Neural cell (in vitro differentiated cells): ENCODE results near the gene MAGIX. TPM values are rescaled to one million over a fixed set of nuclear protein-coding genes. Genes with fewer than 3 reads are reported as not detected.

Experiments
- H2AFZ ChIP-seq: fragments of 200-600, 300-800 bp; sonication (generic), shearing (Covaris generic); 2 replicates; pipeline ENCODE4 v1.6.0; 2014; ENCODE audit warnings: low read depth, mild to moderate bottlenecking, antibody characterized with exemption, low read length, moderate library complexity
- H3F3A ChIP-seq: fragments of 200-600 bp; shearing (Covaris generic); 2 replicates; pipeline ENCODE4 v1.6.1; 2016; ENCODE audit warnings: mild to moderate bottlenecking, moderate library complexity, mixed read lengths, antibody characterized with exemption, low read length; ENCODE audit not compliant: insufficient read depth, poor library complexity, severe bottlenecking
- H3K27ac ChIP-seq: fragments of 200-600, 300-800 bp; sonication (generic), shearing (Covaris generic); 2 replicates; pipeline ENCODE4 v1.5.1; 2014; ENCODE audit warnings: mild to moderate bottlenecking, low read length, moderate library complexity
- H3K27me3 ChIP-seq: fragments of 300-800, 200-600 bp; sonication (generic), shearing (Covaris generic); 2 replicates; pipeline ENCODE4 v1.6.0; 2014; ENCODE audit warnings: mild to moderate bottlenecking, low read depth, low read length, moderate library complexity; ENCODE audit not compliant: insufficient read depth
- H3K36me3 ChIP-seq: fragments of 300-800, 200-600 bp; sonication (generic), shearing (Covaris generic); 2 replicates; pipeline ENCODE4 v1.5.1; 2014; ENCODE audit warnings: mild to moderate bottlenecking, antibody characterized with exemption, low read length, moderate library complexity; ENCODE audit not compliant: insufficient read depth
- H3K4me2 ChIP-seq: fragments of 300-800, 200-600 bp; sonication (generic), shearing (Covaris generic); 2 replicates; pipeline ENCODE4 v1.6.0; 2014; ENCODE audit warnings: mild to moderate bottlenecking, low read length
- H3K4me3 ChIP-seq: fragments of 300-800, 200-600 bp; sonication (generic), shearing (Covaris generic); 2 replicates; pipeline ENCODE4 v1.5.1; 2014; ENCODE audit warnings: mild to moderate bottlenecking, low read length, moderate library complexity
- H3K79me2 ChIP-seq: fragments of 200-600 bp; shearing (Covaris generic); replicated peaks from 2 replicates; pipeline ENCODE4 v1.6.0; 2014; ENCODE audit warnings: mild to moderate bottlenecking, low read length, moderate library complexity; ENCODE audit not compliant: insufficient read depth
- H3K9ac ChIP-seq: fragments of 300-800, 200-600 bp; sonication (generic), shearing (Covaris generic); 2 replicates; pipeline ENCODE4 v1.6.1; 2016; ENCODE audit warnings: mild to moderate bottlenecking, low read length, mixed read lengths
- H3K9me2 ChIP-seq: fragments of 200-600 bp; shearing (Covaris generic); 2 replicates; pipeline ENCODE4 v1.6.1; 2016; ENCODE audit warnings: mild to moderate bottlenecking, low read length, mixed read lengths; ENCODE audit not compliant: insufficient read depth
- H3K9me3 ChIP-seq: fragments of 200-600, 300-800 bp; sonication (generic), shearing (Covaris generic); 2 replicates; pipeline ENCODE4 v1.6.1; 2016; ENCODE audit warnings: mild to moderate bottlenecking, mixed run types, low read length, moderate library complexity, mixed read lengths
- H4K20me1 ChIP-seq: fragments of 200-600 bp; shearing (Covaris generic); 2 replicates; pipeline ENCODE4 v1.6.1; 2016; ENCODE audit warnings: mild to moderate bottlenecking, mixed run types; ENCODE audit not compliant: insufficient read depth
- CTCF ChIP-seq: fragments of 450-650 bp; IDR thresholded peaks from 2 replicates; pipeline ENCODE4 v1.5.1; 2014; ENCODE audit warnings: antibody characterized with exemption, mild to moderate bottlenecking, moderate library complexity; ENCODE audit not compliant: poor library complexity, severe bottlenecking
- EP300 ChIP-seq: fragments of 450-650 bp; conservative IDR thresholded peaks from 2 replicates; pipeline ENCODE4 v1.6.1; 2014; ENCODE audit warnings: antibody characterized with exemption, mild to moderate bottlenecking, moderate library complexity; ENCODE audit not compliant: poor library complexity, severe bottlenecking
- EZH2 ChIP-seq: fragments of 200-600, 300-800 bp; shearing (Covaris generic), sonication (generic); IDR thresholded peaks from 2 replicates; pipeline ENCODE4 v1.6.1; 2014; ENCODE audit warnings: antibody characterized with exemption, low read length, borderline replicate concordance, mild to moderate bottlenecking; ENCODE audit not compliant: insufficient read depth, poor library complexity, severe bottlenecking
- MXI1 ChIP-seq: fragments of 450-650 bp; conservative IDR thresholded peaks from 2 replicates; pipeline ENCODE4 v1.6.1; 2014; ENCODE audit warnings: antibody characterized with exemption, mild to moderate bottlenecking; ENCODE audit not compliant: poor library complexity, severe bottlenecking
- POLR2AphosphoS5 ChIP-seq: IDR thresholded peaks from 2 replicates; pipeline ENCODE4 v1.6.1; 2012
- RAD21 ChIP-seq: fragments of 450-650 bp; conservative IDR thresholded peaks from 2 replicates; pipeline ENCODE4 v1.6.1; 2014; ENCODE audit warnings: antibody characterized with exemption, mild to moderate bottlenecking, moderate library complexity
- REST ChIP-seq: IDR thresholded peaks from 2 replicates; pipeline ENCODE4 v1.6.1; 2012; ENCODE audit warnings: borderline replicate concordance
- SMC3 ChIP-seq: fragments of 450-650 bp; conservative IDR thresholded peaks from 2 replicates; pipeline ENCODE4 v1.6.1; 2014; ENCODE audit warnings: antibody characterized with exemption, mild to moderate bottlenecking, moderate library complexity; ENCODE audit not compliant: poor library complexity
- TAF1 ChIP-seq: IDR thresholded peaks from 2 replicates; pipeline ENCODE4 v1.6.1; 2012; ENCODE audit warnings: low read depth
- polyA plus RNA-seq: library from polyadenylated mRNA; depleted of rRNA; stranded (reverse); fragments of >200 nt; gene quantifications from 2 replicates; pipeline ENCODE4 v1.2.3, GENCODE V29; 2014

The MAGIX gene
- polyA plus RNA-seq, 1 donor from 2014 or later, result 4.2 TPM

- Histone ChIP-seq H3K4me2 (no peak overlapping the region), H3K27me3 (no peaks in the 10 kb centered on the region), H3K9me3 (no peaks in the 10 kb centered on the region), H3K4me3 (no peak overlapping the region), H2AFZ (no peak overlapping the region), H3K27ac (no peak overlapping the region), H4K20me1 (no peaks in the 10 kb centered on the region), H3K9ac (no peak overlapping the region), H3F3A (no peaks in the 10 kb centered on the region), H3K36me3 (no peaks in the 10 kb centered on the region), H3K9me2 (no peaks in the 10 kb centered on the region), H3K79me2 (peaks cover 9% of the 10 kb centered on the region)
- no peak for TF ChIP-seq MXI1
- TF ChIP-seq RAD21, result no peak
- TF ChIP-seq EP300, result no peak
- TF ChIP-seq CTCF, result no peak
- TF ChIP-seq POLR2AphosphoS5, result no peak
- TF ChIP-seq REST, result no peak
- no peak for TF ChIP-seq EZH2
- TF ChIP-seq TAF1, result no peak
- TF ChIP-seq SMC3, result no peak
Measured at GRCh38 chrX:49203536-49203935, 41.0 kb downstream of the MAGIX start.

- Histone ChIP-seq H3K4me2 (no peak overlapping the region), H3F3A (no peaks in the 10 kb centered on the region), H2AFZ (no peak overlapping the region), H3K9me2 (no peaks in the 10 kb centered on the region), H3K4me3 (no peak overlapping the region), H3K9me3 (no peaks in the 10 kb centered on the region), H3K79me2 (peaks cover 4% of the 10 kb centered on the region), H3K36me3 (no peaks in the 10 kb centered on the region), H3K9ac (no peak overlapping the region), H4K20me1 (no peaks in the 10 kb centered on the region), H3K27ac (no peak overlapping the region), H3K27me3 (no peaks in the 10 kb centered on the region)
- TF ChIP-seq RAD21 (no peak), POLR2AphosphoS5 (no peak), TAF1 (no peak), MXI1 (no peak)
Measured at GRCh38 chrX:49204017-49204416, 41.5 kb downstream of the MAGIX start.

- Histone ChIP-seq H3K79me2 (no peaks in the 10 kb centered on the region), H3K27ac (no peak overlapping the region), H3K4me3 (no peak overlapping the region), H3F3A (no peaks in the 10 kb centered on the region), H3K9me3 (no peaks in the 10 kb centered on the region), H3K9me2 (no peaks in the 10 kb centered on the region), H3K36me3 (no peaks in the 10 kb centered on the region), H3K9ac (no peak overlapping the region), H3K4me2 (no peak overlapping the region), H2AFZ (no peak overlapping the region), H3K27me3 (no peaks in the 10 kb centered on the region), H4K20me1 (no peaks in the 10 kb centered on the region)
- TF ChIP-seq EP300 (no peak), TAF1 (no peak), SMC3 (no peak), REST (no peak), EZH2 (no peak), MXI1 (no peak), POLR2AphosphoS5 (no peak), CTCF (no peak), RAD21 (no peak)
Measured at GRCh38 chrX:49204709-49205108, 42.2 kb downstream of the MAGIX start.
